ENCODE measurements around the gene YLPM1.

Gene YLPM1

DNA sequence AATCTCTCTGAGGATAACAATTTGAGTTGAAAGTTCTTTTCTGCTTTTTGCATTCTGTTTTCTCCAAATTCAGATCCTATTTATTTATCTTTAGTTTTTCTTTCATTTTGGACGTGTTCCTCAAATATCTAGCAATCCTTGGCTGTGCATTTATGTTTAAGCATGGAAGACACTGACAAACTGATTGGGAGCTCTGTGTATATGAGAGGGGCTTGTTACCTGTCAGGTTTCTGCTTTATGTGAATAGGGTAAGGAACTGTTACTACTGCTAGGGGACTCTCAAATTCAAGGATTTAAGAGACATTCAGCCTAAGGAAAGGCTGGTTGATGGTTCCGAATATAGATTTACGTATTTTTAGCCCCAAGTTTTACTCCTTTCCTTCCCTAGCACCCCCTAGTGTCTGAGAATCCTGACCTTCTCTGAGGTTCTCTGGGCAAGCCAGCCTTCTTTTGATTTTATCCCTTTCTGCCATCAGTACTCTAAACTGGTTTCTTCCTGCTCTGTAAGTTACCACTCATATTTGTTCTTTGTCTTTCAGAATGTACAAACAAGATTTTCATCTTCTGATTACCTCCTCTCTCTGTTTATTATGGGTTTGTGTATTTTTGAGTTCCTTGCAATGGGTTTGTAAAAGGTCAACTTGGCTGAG lies 30.5 kb downstream of the YLPM1 start:
- no peak for DNase-seq

DNA sequence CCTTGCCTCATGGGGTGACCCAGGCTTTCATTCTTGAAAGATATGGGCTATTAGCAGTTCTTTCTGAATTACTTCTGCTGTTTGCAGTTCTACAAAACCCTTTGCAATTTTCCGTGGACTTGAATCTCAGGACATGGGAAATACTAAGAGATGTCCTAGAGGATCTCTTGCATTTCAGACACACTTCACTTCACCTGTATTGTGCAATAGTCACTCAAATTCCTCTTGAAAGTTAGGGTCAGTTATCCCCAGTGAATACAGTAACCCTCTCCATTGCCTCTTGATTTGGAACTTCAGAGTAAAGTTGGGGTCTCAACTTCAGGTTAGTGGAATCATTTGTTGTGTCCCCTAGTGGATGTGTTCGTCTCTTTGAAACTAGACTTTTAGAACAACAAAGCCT lies 31.8 kb downstream of the YLPM1 start:
- DNase-seq: no peak

DNA sequence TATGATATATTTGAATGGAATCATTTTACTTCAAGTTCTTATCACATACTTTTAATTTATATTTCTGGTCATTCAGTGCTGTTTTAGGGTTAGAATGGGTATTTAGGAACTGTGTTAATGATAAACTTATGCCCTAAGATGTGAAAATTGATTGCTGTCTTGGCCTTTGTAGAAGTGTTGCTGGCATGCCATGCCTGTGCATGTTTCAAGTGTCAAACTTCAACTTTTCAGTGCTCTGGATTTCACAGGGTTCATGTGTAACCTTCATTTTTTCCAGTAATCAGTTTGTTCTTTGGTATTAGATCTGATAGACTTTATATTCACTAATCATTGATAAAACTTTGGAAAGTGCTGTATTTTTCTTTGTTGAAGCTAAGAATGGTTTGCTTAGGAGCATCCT lies 36.6 kb downstream of the YLPM1 start:
- no peak for DNase-seq

- DNase-seq: no peak
Measured at GRCh38 chr14:74800780-74801179, 37.7 kb downstream of the YLPM1 start.

GRCh38 chr14:74801396-74801795 lies 38.3 kb downstream of the YLPM1 start:
- no peak for DNase-seq

DNA sequence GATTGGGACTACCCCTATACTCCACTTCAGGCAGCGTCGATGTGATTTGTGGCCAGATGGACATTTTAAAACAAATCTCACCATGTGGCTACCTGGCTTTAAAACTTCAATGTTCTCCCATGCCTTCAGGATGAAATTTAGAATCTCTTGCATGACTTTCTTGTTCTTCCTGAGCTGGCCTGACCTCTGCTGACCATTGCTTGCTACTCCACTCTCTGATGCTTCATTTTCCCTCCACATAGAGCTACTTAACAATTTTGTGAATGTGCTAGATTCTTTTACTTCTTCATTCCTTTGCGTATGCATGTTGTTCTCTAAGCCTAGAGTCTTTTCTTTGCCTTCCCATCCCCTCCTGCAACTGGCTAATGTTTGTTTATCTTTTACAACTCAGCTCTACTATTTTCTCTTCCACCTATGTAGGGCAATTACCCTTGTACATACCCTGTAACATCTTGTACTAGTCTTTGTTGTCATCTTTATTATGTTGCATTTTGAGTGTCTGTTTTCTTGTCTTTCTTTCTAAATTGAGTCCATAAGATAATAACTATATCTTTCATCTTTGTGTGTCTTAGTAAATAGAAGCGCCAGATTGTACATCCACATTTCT lies 41.2 kb downstream of the YLPM1 start:
- no peak for DNase-seq

DNA sequence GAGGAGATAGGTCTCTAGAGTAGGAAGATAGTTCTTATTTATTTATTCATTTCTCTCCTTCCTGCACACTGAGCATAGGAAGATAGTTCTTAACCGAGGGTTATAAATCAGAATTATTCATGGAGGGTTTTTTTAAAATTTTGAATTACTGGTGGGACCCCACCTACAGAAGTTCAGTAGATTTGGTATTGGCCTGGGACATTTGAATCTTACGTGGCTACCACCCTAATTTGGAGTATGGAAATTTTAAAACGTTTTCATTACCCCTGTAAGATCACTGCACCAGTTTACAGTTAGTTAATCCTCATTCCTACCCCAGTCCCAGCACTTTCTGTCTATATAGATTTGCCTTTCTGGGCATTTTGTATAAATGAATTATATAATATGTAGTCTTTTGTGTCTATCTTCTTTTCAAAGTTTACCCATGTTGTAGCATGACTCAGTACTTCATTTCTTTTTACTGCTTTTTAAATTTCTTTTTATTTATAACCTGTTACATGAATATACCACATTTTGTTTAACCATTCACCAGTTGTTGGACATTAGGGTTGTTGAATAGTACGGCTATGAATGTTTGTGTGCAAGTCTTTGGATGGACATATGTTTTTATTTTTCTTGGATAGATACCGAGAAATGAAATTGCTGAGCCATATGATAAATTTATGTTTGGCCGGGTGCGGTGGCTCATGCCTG lies 44.9 kb downstream of the YLPM1 start:
- DNase-seq: no peak

GRCh38 chr14:74816124-74816523 lies 53.0 kb downstream of the YLPM1 start:
- no peak for DNase-seq

GRCh38 chr14:74820288-74820687 lies 57.2 kb downstream of the YLPM1 start:
- DNase-seq: no peak

DNA sequence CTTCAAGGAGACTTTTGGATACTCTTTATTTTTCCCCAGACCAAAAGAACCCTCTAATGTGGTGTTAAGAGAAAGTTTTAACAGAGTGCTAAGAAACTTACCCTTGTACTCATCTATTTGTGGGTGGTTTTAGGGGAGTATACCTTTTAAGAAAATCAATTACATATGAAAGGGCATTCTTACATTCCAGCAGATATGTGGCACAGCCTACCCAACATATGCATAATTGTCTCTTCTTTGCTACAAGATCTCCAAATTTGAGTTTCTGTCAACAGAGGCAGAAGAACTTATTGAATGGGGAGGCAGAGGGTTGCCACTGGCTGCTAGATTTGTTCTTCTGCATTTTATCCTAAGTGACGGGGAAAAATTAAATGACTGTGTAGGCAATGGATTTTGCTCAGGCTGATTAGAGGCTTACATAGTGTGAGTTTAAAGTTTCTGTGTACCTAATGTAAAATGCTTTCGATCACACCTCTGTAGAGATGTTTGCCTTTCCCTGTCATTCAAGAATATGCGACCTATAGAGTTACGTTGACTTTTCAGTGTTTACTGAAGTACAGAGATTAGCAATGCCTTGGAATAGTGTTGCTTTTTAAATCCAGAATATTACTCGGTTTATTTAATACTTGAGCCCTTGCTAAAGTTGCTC lies 58.3 kb downstream of the YLPM1 start:
- no peak for DNase-seq

DNA sequence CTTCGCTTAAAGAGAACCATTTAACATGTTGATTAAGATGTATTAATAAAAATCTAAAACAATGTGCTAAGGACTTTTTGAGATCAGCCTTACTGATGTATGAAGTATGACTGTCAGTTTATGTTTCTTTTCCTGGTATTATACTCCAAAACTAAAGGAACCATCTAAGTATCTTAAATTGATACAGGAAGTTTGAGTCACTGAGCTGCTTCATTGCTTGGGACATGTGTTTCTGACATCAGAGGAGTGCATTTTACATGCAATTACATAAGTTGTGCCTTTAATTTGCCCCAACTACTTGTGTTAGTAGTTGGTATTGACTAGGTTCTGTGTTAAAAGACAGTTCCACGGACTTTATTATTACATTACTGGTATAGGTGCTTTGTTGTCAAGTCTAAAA lies 61.9 kb downstream of the YLPM1 start:
- no peak for DNase-seq

- no peak for DNase-seq
Measured at GRCh38 chr14:74826574-74826973, 63.5 kb downstream of the YLPM1 start.

GRCh38 chr14:74829251-74829650 lies 66.1 kb downstream of the YLPM1 start:
- no peak for DNase-seq

DNA sequence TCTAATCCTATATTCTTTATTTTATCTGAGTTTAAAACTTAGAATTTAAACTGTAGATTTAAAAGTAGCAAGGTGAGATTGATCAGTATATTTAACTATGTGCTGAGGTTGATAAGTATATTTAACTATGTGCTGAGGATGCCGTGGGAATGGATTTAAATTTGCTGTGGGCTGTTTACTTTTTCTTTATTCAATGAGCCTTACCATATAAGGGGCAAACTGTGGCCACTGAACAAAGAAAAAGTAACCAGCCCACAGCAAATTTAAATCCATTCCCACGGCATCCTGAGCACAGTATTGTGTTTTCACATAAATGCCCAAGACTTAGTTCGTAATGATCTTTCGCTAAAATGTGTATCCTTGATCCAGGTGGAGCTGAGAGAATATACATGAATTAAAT lies 69.7 kb downstream of the YLPM1 start:
- DNase-seq: no peak

DNA sequence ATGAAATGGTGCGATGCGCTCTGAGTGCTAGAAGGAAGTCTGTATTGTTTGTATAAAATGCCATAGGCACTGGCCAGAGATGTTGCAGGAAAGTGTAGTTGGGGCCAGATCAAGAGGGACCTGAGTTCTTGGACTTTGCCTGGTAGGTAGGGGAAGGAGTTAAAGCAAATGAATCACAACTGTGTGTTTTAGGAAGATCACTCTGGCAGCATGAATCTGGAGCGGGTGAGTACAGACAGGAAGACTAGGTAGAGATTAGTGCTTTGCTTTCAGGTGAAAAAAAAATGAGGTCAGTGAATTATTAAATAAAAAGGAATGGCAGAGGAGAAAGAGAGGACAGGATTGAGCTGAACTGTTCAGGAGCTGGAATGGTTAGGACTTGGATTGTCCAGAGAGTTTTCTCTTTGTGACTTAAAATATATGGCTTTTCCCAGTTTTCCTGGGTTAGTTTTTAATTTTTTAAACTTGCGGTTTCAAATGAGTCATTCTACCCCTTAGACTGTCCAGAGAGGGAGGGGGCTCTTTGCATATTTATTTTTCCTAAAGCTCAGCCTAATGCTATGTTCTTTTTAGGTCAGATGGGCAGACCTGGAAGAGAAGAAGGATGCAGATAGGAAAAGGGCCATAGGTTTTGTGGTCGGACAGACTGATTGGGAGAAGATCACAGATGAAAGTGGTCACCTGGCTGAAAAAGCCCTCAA lies 71.7 kb downstream of the YLPM1 start:
- DNase-seq: no peak

DNA sequence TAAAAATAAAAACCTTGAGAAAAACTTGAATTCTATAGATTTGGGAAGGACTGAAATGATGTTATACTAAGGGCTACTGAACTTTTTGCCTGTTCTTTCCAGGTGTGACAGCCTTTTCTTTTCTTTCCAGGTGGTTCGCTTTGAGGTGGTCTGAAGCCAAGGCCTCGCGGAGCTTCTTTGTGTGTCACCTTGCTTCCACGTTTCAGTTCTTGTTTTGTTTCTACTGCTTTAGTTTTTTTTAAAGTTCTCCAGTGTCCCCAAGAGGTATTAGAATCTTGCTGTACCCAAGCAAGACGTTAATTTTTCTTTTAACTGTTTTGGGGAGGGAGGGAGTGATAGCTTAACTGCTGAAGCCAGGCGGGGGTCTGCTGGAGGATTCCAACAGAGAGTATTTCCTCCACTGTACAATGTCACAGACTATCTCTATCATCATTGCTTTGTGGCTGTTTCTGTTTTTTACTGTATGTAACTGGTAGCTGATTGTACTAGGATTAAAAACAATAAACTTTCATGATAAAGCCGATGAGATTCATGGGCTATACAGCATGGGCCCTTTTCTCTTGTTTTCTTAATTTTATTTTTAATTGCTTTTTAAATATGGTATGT lies 72.6 kb downstream of the YLPM1 start:
- no peak for DNase-seq

- DNase-seq: no peak
Measured at GRCh38 chr14:74836251-74836960, 73.3 kb downstream of the YLPM1 start.

DNA sequence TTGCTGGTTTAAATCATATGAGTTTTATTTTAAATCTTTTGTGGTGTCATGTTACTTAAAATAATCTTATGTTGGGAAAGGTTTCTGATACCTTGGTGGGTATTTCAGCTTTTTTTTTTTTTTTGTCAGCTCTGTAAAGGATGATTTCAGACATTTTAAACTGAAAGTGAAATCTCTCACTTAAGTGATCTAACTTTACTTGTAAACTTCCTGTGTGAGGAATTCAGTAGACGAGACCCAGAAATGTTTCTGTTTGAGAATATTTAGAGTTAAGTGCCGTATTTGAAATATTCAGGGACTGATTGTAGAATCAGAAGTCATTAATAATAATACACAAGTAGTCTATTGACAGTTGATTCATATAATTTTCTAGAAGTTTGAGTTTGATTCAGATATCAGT lies 75.0 kb downstream of the YLPM1 start:
- DNase-seq: no peak

DNA sequence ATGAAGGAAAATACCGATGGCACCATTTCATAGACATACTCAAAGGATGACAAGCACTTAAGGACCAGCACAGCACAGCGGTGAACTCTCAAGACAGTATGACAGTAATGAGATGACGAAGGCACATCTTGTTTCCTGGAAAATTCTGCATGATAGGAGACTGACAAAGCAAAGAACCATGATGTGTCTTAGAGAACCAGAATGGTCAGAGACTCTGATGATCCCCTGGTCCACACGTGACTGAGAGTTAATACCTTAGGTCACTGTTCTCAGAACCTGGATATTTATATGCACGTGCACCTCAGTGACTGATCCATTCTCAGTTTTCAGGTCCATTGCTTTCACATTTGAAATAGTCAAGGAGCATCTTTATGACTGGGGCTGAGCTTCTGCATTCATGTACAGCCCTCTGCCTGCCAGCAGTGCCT lies 77.5 kb downstream of the YLPM1 start:
- no peak for DNase-seq

DNA sequence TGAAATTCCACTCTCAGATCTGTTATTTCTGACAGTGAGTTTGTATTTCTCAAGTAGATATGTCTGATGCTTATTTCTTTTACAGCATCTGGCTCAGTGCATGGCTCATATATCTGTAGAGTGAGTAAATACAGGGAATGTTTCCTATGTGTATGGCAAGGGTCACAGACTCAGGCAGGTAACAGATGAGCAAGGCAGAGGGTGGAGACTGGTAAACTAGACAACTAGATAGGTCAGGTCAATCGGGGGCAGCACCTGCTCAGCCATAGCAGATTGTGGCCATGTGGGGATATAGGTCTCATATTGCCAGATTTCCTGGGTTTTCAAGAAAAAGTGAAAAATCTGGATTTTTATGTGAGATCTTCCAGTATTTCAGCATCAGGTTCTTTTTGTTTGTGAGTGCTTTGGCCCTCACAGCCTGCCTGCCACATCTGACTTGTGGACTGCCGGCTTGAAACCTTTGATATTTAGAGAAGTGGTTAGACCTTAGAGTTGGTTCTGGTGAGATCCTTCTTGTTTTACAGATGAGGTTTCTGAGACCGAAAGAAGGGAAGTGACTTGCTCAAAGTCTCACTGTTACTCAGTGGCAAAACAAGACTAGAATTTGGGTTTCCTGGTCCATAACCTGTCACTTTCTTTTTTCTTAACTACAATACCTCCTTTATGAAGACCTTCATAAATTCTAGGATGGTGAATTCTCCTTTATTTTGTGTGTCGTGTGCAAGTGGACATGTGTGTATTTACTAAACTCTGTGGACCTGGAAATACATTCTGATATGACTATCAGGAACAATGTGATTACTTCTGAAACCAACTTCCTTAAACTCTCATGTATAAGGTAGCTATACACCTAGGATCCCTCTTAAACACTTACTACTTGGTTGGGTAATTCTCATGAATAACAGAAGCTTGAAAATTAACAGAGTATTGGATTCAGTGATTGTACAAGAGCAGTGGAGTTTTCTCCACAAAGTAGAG lies 78.4 kb downstream of the YLPM1 start:
- DNase-seq: no peak

DNA sequence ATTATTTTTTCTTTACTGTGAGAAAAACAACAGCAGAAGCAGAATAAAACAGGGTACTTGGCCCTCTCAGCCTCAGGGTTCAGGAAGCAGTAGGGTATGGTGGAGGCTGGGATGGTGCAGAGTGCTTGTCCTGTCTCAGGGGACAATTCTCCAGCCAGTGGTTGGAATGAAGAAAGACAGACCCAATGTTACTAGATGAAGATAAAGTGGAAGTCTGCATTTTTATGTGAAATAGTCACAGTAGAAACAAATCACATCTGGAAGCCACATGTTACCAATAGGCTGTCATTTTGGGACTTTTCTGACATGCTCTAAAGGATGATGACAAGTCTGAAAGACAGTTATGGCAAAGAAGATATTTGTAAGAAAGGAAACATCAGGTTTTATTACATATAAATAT lies 80.5 kb downstream of the YLPM1 start:
- no peak for DNase-seq

Data from activated CD4-positive, alpha-beta T cell treated with anti-CD3 and anti-CD28 coated beads, Interleukin-2, amount 50 U/mL, for 4 hours (primary cell).